Stimulated activated naive CD8-positive, alpha-beta T cell treated with anti-CD3 and anti-CD28 coated beads, Interleukin-15, Interleukin-2, amounts not matched to agents 100 ng/mL and 50 ng/mL, for 24 hours (primary cell): ENCODE data around the gene PRMT2.
"Not testable (repeated sequence)": the region's sequence is repeated elsewhere in the genome, so short reads cannot be mapped to it uniquely, and the experiment has no call there.

Experiments used
- H3K27ac Mint-ChIP-seq: one replicate; pipeline ENCODE4 v1.8.0; 2021; ENCODE audit warnings: mild to moderate bottlenecking, mixed read lengths
- H3K27me3 Mint-ChIP-seq: one replicate; pipeline ENCODE4 v1.8.0; 2021; ENCODE audit warnings: mixed read lengths
- H3K36me3 Mint-ChIP-seq: one replicate; pipeline ENCODE4 v1.8.0; 2021; ENCODE audit warnings: low read depth, mixed read lengths
- H3K4me1 Mint-ChIP-seq: one replicate; pipeline ENCODE4 v1.8.0; 2021; ENCODE audit warnings: low read depth, mixed read lengths
- H3K4me3 Mint-ChIP-seq: one replicate; pipeline ENCODE4 v1.8.0; 2021; ENCODE audit warnings: mild to moderate bottlenecking, mixed read lengths
- H3K9me3 Mint-ChIP-seq: one replicate; pipeline ENCODE4 v1.8.0; 2021; ENCODE audit warnings: mixed read lengths

PRMT2 gene

GRCh38 chr21:46626536-46626935, 8.9 kb upstream of the PRMT2 start:
- peak overlapping the region; percentile 4 for H3K4me3 Mint-ChIP-seq
- H3K4me1 Mint-ChIP-seq: peaks cover 35% of the 10 kb centered on the region
- peak overlapping the region; percentile 45 for H3K27ac Mint-ChIP-seq
- peaks cover 12% of the 10 kb centered on the region for H3K36me3 Mint-ChIP-seq
- H3K27me3 Mint-ChIP-seq: no peaks in the 10 kb centered on the region
- H3K9me3 Mint-ChIP-seq: peaks cover 8% of the 10 kb centered on the region

- Mint-ChIP-seq H3K27ac (peak overlapping the region; percentile 45), H3K9me3 (peaks cover 10% of the 10 kb centered on the region), H3K4me3 (no peak overlapping the region)
These were observed 8.4 kb upstream of the PRMT2 start for GRCh38 chr21:46626975-46627501.

GRCh38 chr21:46627726-46628125, 7.7 kb upstream of the PRMT2 start:
- H3K27me3 Mint-ChIP-seq: no peaks in the 10 kb centered on the region
- H3K4me3 Mint-ChIP-seq: no peak overlapping the region
- H3K27ac Mint-ChIP-seq: no peak overlapping the region
- H3K4me1 Mint-ChIP-seq: peaks cover 27% of the 10 kb centered on the region
- peaks cover 10% of the 10 kb centered on the region for H3K9me3 Mint-ChIP-seq
- peaks cover 10% of the 10 kb centered on the region for H3K36me3 Mint-ChIP-seq

More at GRCh38 chr21:46626975-46627501, 8.4 kb upstream of the PRMT2 start:
- H3K4me1 Mint-ChIP-seq: peaks cover 30% of the 10 kb centered on the region
- H3K36me3 Mint-ChIP-seq: peaks cover 12% of the 10 kb centered on the region
- no peaks in the 10 kb centered on the region for H3K27me3 Mint-ChIP-seq

GRCh38 chr21:46628868-46629267, 6.6 kb upstream of the PRMT2 start:
- H3K4me3 Mint-ChIP-seq: no peak overlapping the region
- peaks cover 9% of the 10 kb centered on the region for H3K36me3 Mint-ChIP-seq
- peaks cover 10% of the 10 kb centered on the region for H3K9me3 Mint-ChIP-seq
- peaks cover 33% of the 10 kb centered on the region for H3K4me1 Mint-ChIP-seq
- H3K27me3 Mint-ChIP-seq: no peaks in the 10 kb centered on the region
- no peak overlapping the region for H3K27ac Mint-ChIP-seq

- not testable (repeated sequence) for H3K9me3 Mint-ChIP-seq, H3K4me3 Mint-ChIP-seq, H3K27ac Mint-ChIP-seq, H3K36me3 Mint-ChIP-seq, H3K27me3 Mint-ChIP-seq
- peaks cover 45% of the 10 kb centered on the region for H3K4me1 Mint-ChIP-seq
These were observed 4.6 kb upstream of the PRMT2 start for GRCh38 chr21:46630915-46631314.

GRCh38 chr21:46633566-46633965, 1.9 kb upstream of the PRMT2 start:
- H3K4me1 Mint-ChIP-seq: peaks cover 52% of the 10 kb centered on the region
- H3K27me3 Mint-ChIP-seq: no peaks in the 10 kb centered on the region
- no peaks in the 10 kb centered on the region for H3K36me3 Mint-ChIP-seq
- H3K9me3 Mint-ChIP-seq: peaks cover 4% of the 10 kb centered on the region
- H3K27ac Mint-ChIP-seq: peak overlapping the region; percentile 96
- peak overlapping the region; percentile 93 for H3K4me3 Mint-ChIP-seq

GRCh38 chr21:46634427-46634826, 1.0 kb upstream of the PRMT2 start:
- H3K27me3 Mint-ChIP-seq: no peaks in the 10 kb centered on the region
- no peaks in the 10 kb centered on the region for H3K36me3 Mint-ChIP-seq
- peak overlapping the region; percentile 96 for H3K27ac Mint-ChIP-seq
- peaks cover 61% of the 10 kb centered on the region for H3K4me1 Mint-ChIP-seq
- peaks cover 4% of the 10 kb centered on the region for H3K9me3 Mint-ChIP-seq
- H3K4me3 Mint-ChIP-seq: peak overlapping the region; percentile 93

GRCh38 chr21:46634966-46635323, 529 bp upstream of the PRMT2 start:
- Mint-ChIP-seq H3K27ac (peak overlapping the region; percentile 96), H3K9me3 (peaks cover 4% of the 10 kb centered on the region), H3K4me3 (peak overlapping the region; percentile 93), H3K36me3 (peaks cover 5% of the 10 kb centered on the region), H3K4me1 (peaks cover 66% of the 10 kb centered on the region), H3K27me3 (no peaks in the 10 kb centered on the region)

- Mint-ChIP-seq H3K27me3 (no peaks in the 10 kb centered on the region), H3K27ac (peak overlapping the region; percentile 96), H3K9me3 (peaks cover 4% of the 10 kb centered on the region), H3K4me3 (peak overlapping the region; percentile 93), H3K4me1 (peaks cover 78% of the 10 kb centered on the region), H3K36me3 (peaks cover 17% of the 10 kb centered on the region)
These were observed 673 bp downstream of the PRMT2 start for GRCh38 chr21:46636181-46636512.

- H3K9me3 Mint-ChIP-seq: no peaks in the 10 kb centered on the region
- H3K4me3 Mint-ChIP-seq: peak overlapping the region; percentile 93
- peaks cover 21% of the 10 kb centered on the region for H3K36me3 Mint-ChIP-seq
- peak overlapping the region; percentile 87 for H3K27ac Mint-ChIP-seq
- H3K4me1 Mint-ChIP-seq: peaks cover 82% of the 10 kb centered on the region
- H3K27me3 Mint-ChIP-seq: no peaks in the 10 kb centered on the region
These were observed 1.2 kb downstream of the PRMT2 start for GRCh38 chr21:46636550-46637285.

- H3K4me3 Mint-ChIP-seq: peak overlapping the region; percentile 65
- peaks cover 77% of the 10 kb centered on the region for H3K4me1 Mint-ChIP-seq
- H3K27ac Mint-ChIP-seq: peak overlapping the region; percentile 90
- no peaks in the 10 kb centered on the region for H3K9me3 Mint-ChIP-seq
- peaks cover 25% of the 10 kb centered on the region for H3K36me3 Mint-ChIP-seq
- no peaks in the 10 kb centered on the region for H3K27me3 Mint-ChIP-seq
These were observed 2.7 kb downstream of the PRMT2 start for GRCh38 chr21:46637952-46638746.

- H3K4me1 Mint-ChIP-seq: peaks cover 61% of the 10 kb centered on the region
- peak overlapping the region; percentile 76 for H3K27ac Mint-ChIP-seq
- H3K4me3 Mint-ChIP-seq: peak overlapping the region; percentile 52
- no peaks in the 10 kb centered on the region for H3K9me3 Mint-ChIP-seq
- peaks cover 41% of the 10 kb centered on the region for H3K36me3 Mint-ChIP-seq
- H3K27me3 Mint-ChIP-seq: no peaks in the 10 kb centered on the region
These were observed 4.3 kb downstream of the PRMT2 start for GRCh38 chr21:46639489-46640386.

- Mint-ChIP-seq H3K36me3 (peaks cover 58% of the 10 kb centered on the region), H3K27ac (no peak overlapping the region), H3K4me3 (no peak overlapping the region), H3K4me1 (peaks cover 56% of the 10 kb centered on the region), H3K9me3 (no peaks in the 10 kb centered on the region), H3K27me3 (no peaks in the 10 kb centered on the region)
These were observed 6.2 kb downstream of the PRMT2 start for GRCh38 chr21:46641656-46642055.

- no peak overlapping the region for H3K4me3 Mint-ChIP-seq
- no peaks in the 10 kb centered on the region for H3K27me3 Mint-ChIP-seq
- H3K9me3 Mint-ChIP-seq: no peaks in the 10 kb centered on the region
- H3K36me3 Mint-ChIP-seq: peaks cover 75% of the 10 kb centered on the region
- H3K27ac Mint-ChIP-seq: peak overlapping the region; percentile 52
- peaks cover 45% of the 10 kb centered on the region for H3K4me1 Mint-ChIP-seq
These were observed 8.1 kb downstream of the PRMT2 start for GRCh38 chr21:46643379-46644177.
